ENCODE data around the gene NRBF2. TPM values are rescaled to one million over a fixed set of nuclear protein-coding genes. Genes with fewer than 3 reads are reported as not detected.

Gene NRBF2
- total and polyA plus RNA-seq, 8 donors, result 6.8 to 23.1 (median 15.2) TPM; not detected in 1

DNA sequence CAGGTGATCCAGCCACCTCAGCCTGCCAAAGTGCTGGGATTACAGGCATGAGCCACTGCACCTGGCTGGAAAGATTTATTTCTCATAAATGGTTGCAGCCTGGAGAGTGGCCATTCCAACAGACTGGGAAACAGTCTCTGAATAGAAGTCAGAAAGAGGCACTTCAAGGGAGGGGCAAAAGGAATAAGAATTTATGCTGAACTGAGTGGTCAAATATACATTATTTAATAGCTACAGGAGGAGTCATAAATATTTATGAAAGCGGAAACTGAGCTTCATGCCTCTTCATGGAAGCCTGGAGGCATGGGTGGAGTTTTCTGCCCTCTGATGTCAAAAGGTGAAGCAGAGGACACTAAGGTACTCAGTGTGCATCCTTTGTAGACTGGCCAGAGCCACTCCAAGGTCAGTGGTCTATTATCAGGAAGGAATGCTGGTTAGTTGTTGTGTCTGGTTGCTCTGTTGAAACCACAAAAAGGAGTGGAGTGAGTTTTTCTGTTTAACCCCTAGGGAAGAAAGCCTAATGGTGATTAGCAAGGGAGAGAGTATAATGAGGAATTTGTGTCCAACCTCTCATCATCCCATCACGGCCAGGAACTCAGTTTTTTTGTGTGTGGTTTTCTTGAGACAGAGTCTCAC, 9.3 kb upstream of the NRBF2 start:
- H3K4me1 ChIP-seq, result no peaks in the 10 kb centered on the region
- H3K36me3 ChIP-seq, result no peaks in the 10 kb centered on the region
- no peaks in the 10 kb centered on the region for H3K9me3 ChIP-seq
- TF ChIP-seq, protein P1, sequence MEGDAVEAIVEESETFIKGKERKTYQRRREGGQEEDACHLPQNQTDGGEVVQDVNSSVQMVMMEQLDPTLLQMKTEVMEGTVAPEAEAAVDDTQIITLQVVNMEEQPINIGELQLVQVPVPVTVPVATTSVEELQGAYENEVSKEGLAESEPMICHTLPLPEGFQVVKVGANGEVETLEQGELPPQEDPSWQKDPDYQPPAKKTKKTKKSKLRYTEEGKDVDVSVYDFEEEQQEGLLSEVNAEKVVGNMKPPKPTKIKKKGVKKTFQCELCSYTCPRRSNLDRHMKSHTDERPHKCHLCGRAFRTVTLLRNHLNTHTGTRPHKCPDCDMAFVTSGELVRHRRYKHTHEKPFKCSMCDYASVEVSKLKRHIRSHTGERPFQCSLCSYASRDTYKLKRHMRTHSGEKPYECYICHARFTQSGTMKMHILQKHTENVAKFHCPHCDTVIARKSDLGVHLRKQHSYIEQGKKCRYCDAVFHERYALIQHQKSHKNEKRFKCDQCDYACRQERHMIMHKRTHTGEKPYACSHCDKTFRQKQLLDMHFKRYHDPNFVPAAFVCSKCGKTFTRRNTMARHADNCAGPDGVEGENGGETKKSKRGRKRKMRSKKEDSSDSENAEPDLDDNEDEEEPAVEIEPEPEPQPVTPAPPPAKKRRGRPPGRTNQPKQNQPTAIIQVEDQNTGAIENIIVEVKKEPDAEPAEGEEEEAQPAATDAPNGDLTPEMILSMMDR (IDR thresholded peaks at IDR 0.05), result no peak
- no peak for TF ChIP-seq POLR2A (IDR thresholded peaks at IDR 0.05)
- TF ChIP-seq POLR2AphosphoS5 (IDR thresholded peaks at IDR 0.05), result no peak
- no peak for TF ChIP-seq EP300 (IDR thresholded peaks at IDR 0.05)
- intact Hi-C loops (cut with DNase I; ENCODE audit: low total_unique reads), result no loop called here
- H3K27ac ChIP-seq, result no peak overlapping the region
- no peak for DNase-seq
- WGBS, 5 donors, result 81 to 90% (median 85%) methylated on average over 2 of the region's 2 CpGs
- H3K4me3 ChIP-seq, result no peak overlapping the region
- H3K27me3 ChIP-seq, result no peaks in the 10 kb centered on the region

DNA sequence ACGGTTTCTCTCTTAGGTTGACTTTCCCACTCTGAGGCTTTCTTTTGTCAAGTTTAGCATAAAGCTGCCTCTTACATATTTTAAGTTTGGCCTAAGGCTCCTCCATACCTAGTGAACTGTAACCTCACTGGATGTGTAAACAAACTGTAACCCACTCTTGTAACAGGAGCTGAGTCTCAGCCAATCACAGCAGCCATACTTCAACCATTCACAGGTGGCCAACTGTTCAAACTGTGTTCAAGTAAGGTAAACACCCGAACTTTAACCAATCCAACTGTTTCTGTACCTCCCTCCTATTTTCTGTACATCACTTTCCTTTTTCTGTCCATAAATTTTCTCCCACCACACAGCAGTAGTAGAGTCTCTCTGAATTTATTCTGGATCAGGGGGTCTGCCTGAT, 7.7 kb upstream of the NRBF2 start:
- intact Hi-C loops (cut with DNase I; ENCODE audit: low total_unique reads), result no loop called here

DNA sequence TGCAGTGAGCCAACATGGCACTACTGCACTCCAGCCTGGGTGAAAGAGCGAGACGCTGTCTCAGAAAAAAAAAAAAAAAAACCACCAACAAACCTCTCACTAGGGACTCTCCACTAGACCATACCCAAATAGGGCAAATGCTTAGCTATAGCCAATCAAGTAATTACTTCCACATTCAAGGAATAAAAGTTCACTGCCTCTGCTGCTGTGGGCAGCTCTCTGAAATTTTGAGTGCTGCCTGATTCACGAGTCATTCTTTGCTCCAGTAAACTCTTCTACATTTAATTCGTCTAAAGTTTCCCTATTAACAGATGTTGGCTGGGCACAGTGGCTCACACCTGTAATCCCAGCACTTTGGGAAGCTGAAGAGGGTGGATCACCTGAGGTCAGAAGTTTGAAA, 4.7 kb upstream of the NRBF2 start:
- Histone ChIP-seq H3K27me3 (no peaks in the 10 kb centered on the region), H3K36me3 (no peaks in the 10 kb centered on the region), H3K9me3 (no peaks in the 10 kb centered on the region), H3K27ac (no peak overlapping the region), H3K4me3 (no peak overlapping the region), H3K4me1 (peaks cover 0 to 5% (median 3%) of the 10 kb centered on the region in 4 donors)
- WGBS, 5 donors, result 72 to 79% (median 77%) methylated on average over 4 of the region's 4 CpGs
- no peak for TF ChIP-seq POLR2AphosphoS5 (IDR thresholded peaks at IDR 0.05)
- TF ChIP-seq POLR2A (IDR thresholded peaks at IDR 0.05), result no peak
- no peak for TF ChIP-seq EP300 (IDR thresholded peaks at IDR 0.05)
- TF ChIP-seq, protein P1 (IDR thresholded peaks at IDR 0.05), result no peak
- intact Hi-C loops (cut with DNase I; ENCODE audit: low total_unique reads), result no loop called here
- no peak for DNase-seq

More for the DNA sequence above, 7.7 kb upstream of the NRBF2 start:
- no peak for TF ChIP-seq EP300 (IDR thresholded peaks at IDR 0.05)
- TF ChIP-seq POLR2AphosphoS5 (IDR thresholded peaks at IDR 0.05), result no peak
- TF ChIP-seq POLR2A (IDR thresholded peaks at IDR 0.05), result no peak
- TF ChIP-seq, protein P1 (IDR thresholded peaks at IDR 0.05), result no peak
- no peaks in the 10 kb centered on the region for H3K9me3 ChIP-seq
- H3K27me3 ChIP-seq, result no peaks in the 10 kb centered on the region
- 69 to 82% (median 81%) methylated on average over 2 of the region's 2 CpGs for WGBS, 5 donors
- no peak overlapping the region for H3K4me3 ChIP-seq
- no peak overlapping the region for H3K27ac ChIP-seq
- no peak for DNase-seq
- no peaks in the 10 kb centered on the region for H3K4me1 ChIP-seq
- no peaks in the 10 kb centered on the region for H3K36me3 ChIP-seq

DNA sequence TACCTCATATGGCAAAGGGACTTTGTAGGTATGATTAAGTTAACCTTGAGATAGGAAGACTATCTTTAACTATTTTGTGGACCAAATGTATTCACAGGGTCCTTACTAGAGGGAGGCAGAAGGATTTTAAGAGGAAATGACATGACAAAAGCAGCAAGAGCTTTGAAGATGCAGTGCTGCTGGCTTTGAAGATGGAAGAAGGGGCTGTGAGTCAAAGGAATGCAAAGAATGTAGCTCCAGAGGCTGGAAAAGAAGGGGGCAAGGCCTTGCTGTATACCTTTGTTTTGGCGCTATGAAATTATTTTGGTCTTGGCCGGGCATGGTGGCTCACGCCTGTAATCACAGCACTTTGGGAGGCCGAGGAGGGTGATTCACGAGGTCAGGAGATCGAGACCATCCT, 3.2 kb upstream of the NRBF2 start:
- H3K4me3 ChIP-seq, result no peak overlapping the region
- no peak overlapping the region for H3K27ac ChIP-seq
- no peak for DNase-seq
- H3K4me1 ChIP-seq, result peaks cover 10 to 18% (median 13%) of the 10 kb centered on the region in 4 donors
- no peaks in the 10 kb centered on the region for H3K36me3 ChIP-seq
- WGBS, 5 donors, result 88 to 90% (median 89%) methylated on average over 6 of the region's 6 CpGs
- no peaks in the 10 kb centered on the region for H3K27me3 ChIP-seq
- no peaks in the 10 kb centered on the region for H3K9me3 ChIP-seq
- TF ChIP-seq EP300 (IDR thresholded peaks at IDR 0.05) (no peak), POLR2AphosphoS5 (IDR thresholded peaks at IDR 0.05) (no peak), POLR2A (IDR thresholded peaks at IDR 0.05) (no peak)
- TF ChIP-seq, protein P1 (IDR thresholded peaks at IDR 0.05), result no peak
- intact Hi-C loops (cut with DNase I; ENCODE audit: low total_unique reads), result no loop called here
